Dendritic cell treated with granulocyte-macrophage colony-stimulating factor and Interleukin-4, amounts not matched to agents 40 ng/mL and 50 ng/mL, for 4 days (primary cell): Measurements from ENCODE around the gene ANKRD13D.

Experiments
- H3K27ac Mint-ChIP-seq: one replicate; pipeline ENCODE4 v1.8.0; 2022; ENCODE audit warnings: mild to moderate bottlenecking, mixed read lengths
- H3K27me3 Mint-ChIP-seq: one replicate; pipeline ENCODE4 v1.8.0; 2022; ENCODE audit warnings: mild to moderate bottlenecking, mixed read lengths
- H3K36me3 Mint-ChIP-seq: one replicate; pipeline ENCODE4 v1.8.0; 2022; ENCODE audit warnings: low read depth, mixed read lengths
- H3K4me1 Mint-ChIP-seq: one replicate; pipeline ENCODE4 v1.8.0; 2022; ENCODE audit warnings: low read depth, mixed read lengths
- H3K4me3 Mint-ChIP-seq: one replicate; pipeline ENCODE4 v1.8.0; 2022; ENCODE audit warnings: mild to moderate bottlenecking, moderate library complexity, mixed read lengths
- H3K9me3 Mint-ChIP-seq: one replicate; pipeline ENCODE4 v1.8.0; 2022; ENCODE audit warnings: mixed read lengths
- intact Hi-C: fragments of 100-400 bp; cut with micrococcal nuclease; formaldehyde crosslinking; loops from one replicate; pipeline ENCODE4 v1.15.0; 2022

The ANKRD13D gene

DNA sequence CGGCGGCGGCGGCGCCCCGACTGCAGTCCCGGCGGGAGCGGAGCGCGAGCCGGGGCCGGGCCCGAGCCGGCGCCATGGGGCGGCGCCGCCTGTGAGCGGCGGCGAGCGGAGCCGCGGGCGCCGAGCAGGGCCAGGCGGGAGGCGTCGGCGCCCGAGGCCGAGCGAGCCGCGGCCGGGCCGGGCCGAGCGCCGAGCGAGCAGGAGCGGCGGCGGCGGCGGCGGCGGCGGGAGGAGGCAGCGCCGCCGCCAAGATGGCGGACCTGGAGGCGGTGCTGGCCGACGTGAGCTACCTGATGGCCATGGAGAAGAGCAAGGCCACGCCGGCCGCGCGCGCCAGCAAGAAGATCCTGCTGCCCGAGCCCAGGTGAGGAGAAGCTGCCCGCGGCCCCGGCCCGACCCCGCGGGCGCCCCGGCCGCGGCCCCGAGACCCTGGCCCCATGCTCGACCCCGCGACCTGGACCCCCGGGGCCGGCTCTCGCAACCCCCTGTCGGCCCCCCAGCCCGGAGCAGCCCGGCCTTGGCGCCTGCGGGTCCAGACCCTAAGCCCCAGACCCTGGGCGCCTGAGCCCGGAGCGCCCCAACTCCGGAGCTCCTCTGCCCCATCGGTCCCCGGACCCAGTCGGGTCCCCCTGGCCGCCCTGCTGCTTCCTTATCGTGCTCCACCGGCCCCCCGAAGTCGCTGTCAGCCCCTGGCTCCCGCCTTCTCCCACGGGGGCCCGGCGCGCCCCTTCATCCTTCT lies 22.5 kb upstream of the ANKRD13D start, which contains the start of gene GRK2:
Gene GRK2 (plus strand): TSS at position 25 of the 739 bp plus-strand sequence. CDS start 227 bp downstream, at position 252.
- Mint-ChIP-seq H3K4me3 (peak within 1 kb of the TSS; percentile 96), H3K4me1 (peaks cover 88% of the 10 kb centered on the region), H3K36me3 (peaks cover 49% of the 10 kb centered on the region), H3K27ac (peak within 1 kb of the TSS; percentile 98), H3K27me3 (peaks cover 3% of the 10 kb centered on the region), H3K9me3 (no peaks in the 10 kb centered on the region)
- intact Hi-C loops: loop anchor here (1.0 to 10.0 kb wide), 2 partner anchors 51 to 118 kb away; no protein-coding TSS in a partner anchor

DNA sequence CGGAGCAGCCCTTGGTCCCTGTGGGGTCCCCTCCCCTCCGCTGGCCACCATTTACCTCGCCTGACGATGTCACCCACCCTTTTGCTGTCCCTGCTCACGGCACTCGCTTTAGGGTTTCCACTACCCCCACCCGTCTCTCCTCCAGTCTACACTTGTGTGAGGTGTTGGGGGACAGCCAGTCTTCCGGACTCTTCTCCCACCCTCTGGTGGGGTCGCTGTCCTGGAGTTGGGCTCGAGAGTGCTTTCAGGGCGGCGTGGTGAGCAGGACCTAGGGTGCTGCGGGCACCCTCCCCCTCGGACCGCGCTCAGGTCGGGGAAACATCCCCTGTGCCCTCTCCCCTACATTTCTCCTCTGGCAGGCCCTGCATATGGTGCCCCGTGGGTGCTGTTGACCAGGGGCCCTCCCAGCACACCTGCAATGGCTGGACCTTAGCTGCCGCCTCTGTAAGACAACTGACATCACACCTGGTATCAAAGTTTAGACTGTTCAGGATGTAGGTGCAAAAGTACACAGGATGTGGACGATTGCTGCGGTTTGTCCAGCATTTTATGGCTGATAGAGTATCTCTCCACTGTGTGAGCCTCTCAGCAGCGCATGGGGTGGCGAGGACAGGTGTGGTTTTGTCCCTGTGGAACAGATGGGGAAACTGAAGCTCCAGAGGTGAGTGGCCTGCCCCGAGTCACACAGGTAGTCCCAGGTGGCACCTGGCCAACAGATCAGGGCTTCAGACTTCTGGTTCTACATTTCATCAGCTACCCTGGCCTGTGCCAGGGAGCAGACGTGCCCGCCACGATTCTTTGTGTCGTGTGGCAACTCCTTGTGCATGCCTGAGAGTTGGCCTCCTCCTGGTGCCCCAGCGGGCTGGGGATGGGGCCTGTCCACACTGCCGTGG lies 21.7 kb upstream of the ANKRD13D start:
- Mint-ChIP-seq H3K4me1 (peaks cover 88% of the 10 kb centered on the region), H3K27ac (peak overlapping the region; percentile 98), H3K9me3 (no peaks in the 10 kb centered on the region), H3K4me3 (peak overlapping the region; percentile 96), H3K36me3 (peaks cover 58% of the 10 kb centered on the region), H3K27me3 (no peaks in the 10 kb centered on the region)
- intact Hi-C loops: loop anchor here (1.0 to 10.0 kb wide), 3 partner anchors 10 to 117 kb away; partner anchors contain the start of gene ANKRD13D

DNA sequence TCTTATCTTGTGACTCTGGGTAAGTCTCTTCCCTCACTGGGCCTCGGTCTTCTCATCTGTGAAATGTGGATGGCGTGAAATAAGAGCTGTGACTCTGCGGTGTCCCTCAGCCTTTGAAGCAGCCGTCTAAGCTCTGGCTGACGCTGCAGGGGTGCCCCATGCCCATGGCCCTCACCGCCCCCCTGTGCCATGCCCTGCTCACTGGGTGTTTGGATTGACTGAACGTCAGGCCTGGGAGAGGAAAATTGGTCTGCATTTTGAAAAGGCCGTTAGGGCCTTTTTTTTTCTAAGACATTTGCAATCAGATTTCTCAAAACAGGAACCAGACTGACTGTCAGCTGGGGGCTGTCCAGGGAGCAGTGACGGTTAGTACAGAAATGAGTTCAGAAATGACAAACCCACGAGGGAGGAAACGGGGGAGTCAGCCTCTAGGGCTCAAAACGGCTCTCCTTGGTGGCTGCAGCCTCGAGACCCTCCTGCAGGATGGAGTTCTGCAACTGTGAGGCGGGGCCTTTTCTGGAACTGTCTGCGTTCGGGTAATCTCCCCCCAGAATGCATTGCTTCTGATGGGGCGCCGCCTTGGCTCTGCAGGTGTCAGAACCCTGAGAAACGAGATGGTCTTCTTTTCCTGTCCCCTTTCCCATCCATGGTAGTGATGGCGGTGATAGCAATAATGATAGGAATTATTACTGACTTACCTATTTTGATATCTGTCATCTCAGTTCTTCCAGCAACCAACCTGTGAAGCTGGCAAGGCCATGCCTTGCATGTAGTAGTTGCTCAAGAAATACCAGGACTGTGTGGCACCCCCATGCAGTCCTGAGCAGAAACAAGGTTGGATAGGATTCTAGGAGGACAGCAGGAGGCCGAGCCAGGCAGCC lies 20.8 kb upstream of the ANKRD13D start:
- Mint-ChIP-seq H3K4me3 (peak overlapping the region; percentile 96), H3K27me3 (no peaks in the 10 kb centered on the region), H3K27ac (peak overlapping the region; percentile 98), H3K9me3 (no peaks in the 10 kb centered on the region), H3K4me1 (peaks cover 88% of the 10 kb centered on the region), H3K36me3 (peaks cover 66% of the 10 kb centered on the region)
- intact Hi-C loops: loop anchor here (1.0 to 10.0 kb wide), 3 partner anchors 9 to 116 kb away; partner anchors contain the start of gene ANKRD13D

DNA sequence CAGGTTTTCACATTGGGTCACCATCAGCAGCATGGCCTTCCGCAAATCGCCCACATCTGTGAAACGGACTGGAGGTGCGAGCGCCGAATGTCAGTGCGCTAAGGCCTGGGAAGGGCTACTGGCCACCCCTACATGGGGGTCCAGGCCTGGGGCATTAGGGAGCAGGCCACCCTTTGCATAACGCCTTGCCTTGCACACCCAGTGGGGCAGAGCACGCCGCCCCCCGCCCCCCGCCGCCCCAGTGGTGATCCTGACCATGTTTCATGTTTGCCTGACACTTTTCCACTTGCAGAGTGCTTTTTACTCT lies 20.2 kb upstream of the ANKRD13D start:
- H3K36me3 Mint-ChIP-seq: peaks cover 72% of the 10 kb centered on the region
- intact Hi-C loops: loop anchor here (1.0 to 10.0 kb wide), 3 partner anchors 8 to 116 kb away; partner anchors contain the start of gene ANKRD13D
- no peaks in the 10 kb centered on the region for H3K27me3 Mint-ChIP-seq
- no peaks in the 10 kb centered on the region for H3K9me3 Mint-ChIP-seq
- H3K4me3 Mint-ChIP-seq: peak overlapping the region; percentile 96
- peak overlapping the region; percentile 98 for H3K27ac Mint-ChIP-seq
- H3K4me1 Mint-ChIP-seq: peaks cover 88% of the 10 kb centered on the region

DNA sequence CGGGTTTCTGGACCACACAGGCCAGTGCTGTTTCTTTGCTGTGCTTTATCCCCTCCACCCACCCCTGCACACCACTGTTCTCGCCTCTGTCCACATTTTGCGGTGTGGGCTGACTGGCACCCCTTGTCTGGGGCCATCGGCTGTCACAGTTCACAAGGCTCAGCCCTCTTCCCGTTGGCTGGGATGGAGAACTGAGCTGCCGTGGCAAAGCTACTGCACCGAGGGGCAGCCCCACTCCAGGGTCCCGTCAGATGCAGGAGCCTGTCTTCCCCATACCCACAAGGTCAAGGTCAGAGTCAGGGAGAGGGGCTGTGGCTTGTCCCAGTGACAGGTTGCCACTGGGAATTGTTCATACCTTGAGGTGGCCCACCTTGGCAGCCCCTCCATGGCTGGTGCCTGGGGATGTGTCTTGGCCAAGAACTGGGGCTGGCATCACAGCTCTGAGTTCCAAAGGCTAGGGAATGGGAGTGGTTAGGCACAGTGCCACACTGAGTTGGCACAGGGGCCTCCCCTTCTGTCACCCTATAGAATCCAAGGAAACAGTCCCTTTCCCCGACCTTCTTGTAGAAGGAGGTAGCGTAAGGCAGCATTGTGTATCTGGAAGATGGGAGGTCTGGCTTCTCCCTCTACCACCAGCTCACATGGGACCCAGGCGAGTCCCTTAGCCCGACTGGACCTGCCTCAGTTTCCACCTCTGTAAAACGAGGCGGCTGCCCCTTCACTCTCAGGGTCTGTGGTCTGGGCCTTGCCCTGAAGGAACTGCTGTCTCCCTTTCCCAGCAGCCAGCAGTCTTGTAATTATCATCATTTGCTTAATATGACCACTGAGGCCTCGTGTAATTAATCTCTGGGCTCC lies 19.5 kb upstream of the ANKRD13D start:
- no peaks in the 10 kb centered on the region for H3K27me3 Mint-ChIP-seq
- H3K27ac Mint-ChIP-seq: peak overlapping the region; percentile 98
- intact Hi-C loops: loop anchor here (2.0 to 10.0 kb wide), 2 partner anchors 19 to 115 kb away; partner anchors contain the start of gene ANKRD13D
- peaks cover 79% of the 10 kb centered on the region for H3K36me3 Mint-ChIP-seq
- peak overlapping the region; percentile 96 for H3K4me3 Mint-ChIP-seq
- no peaks in the 10 kb centered on the region for H3K9me3 Mint-ChIP-seq
- peaks cover 88% of the 10 kb centered on the region for H3K4me1 Mint-ChIP-seq

DNA sequence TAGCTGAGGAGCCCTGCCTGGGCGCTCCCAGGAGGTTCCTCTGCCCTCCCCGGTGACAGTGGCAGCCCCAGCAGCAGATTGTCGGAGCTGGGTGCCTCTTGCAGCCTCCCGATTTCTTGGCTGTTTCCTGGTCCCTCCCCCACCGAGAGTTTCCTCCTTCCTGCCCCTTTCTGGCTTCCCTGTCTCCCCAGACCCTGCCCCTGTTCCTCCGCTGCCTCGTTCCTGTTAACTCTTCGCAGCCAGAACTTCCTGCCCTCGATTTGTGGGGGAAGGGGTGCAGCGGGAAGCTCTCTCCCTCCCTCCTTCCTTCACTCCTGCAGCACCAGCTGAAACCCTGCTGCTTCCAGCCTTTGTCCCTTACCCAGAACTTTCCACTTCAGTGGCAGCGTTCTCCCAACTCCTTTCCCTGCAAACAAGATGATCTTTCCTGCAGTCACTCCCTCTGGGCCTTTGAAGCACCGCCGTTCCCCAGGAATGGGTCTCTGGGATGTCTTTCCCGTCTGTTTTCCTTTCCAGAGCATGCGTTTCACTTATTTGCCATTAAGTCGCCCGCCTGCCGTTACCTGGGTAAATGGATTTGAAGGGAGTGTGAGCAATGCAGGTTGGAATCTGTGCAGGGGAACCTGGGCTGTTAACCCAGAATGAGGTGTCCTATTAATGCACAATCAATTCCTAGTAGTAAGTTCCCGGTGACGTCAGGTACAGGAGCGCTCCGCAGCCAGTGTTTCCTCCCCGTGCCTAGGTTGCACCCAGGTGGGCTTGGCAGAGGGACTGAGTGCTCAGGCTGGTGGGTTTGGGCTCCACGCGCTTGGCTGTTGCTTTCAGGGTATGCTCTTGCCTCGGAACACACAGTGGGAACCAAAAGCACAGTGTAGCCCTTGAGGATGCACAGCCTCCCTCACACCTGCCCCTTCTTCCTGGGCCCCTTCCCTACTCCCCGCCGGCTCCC lies 18.6 kb upstream of the ANKRD13D start:
- Mint-ChIP-seq H3K27ac (peak overlapping the region; percentile 98), H3K9me3 (no peaks in the 10 kb centered on the region), H3K4me3 (peak overlapping the region; percentile 96), H3K27me3 (no peaks in the 10 kb centered on the region), H3K36me3 (peaks cover 88% of the 10 kb centered on the region), H3K4me1 (peaks cover 89% of the 10 kb centered on the region)
- intact Hi-C loops: no loop called here

DNA sequence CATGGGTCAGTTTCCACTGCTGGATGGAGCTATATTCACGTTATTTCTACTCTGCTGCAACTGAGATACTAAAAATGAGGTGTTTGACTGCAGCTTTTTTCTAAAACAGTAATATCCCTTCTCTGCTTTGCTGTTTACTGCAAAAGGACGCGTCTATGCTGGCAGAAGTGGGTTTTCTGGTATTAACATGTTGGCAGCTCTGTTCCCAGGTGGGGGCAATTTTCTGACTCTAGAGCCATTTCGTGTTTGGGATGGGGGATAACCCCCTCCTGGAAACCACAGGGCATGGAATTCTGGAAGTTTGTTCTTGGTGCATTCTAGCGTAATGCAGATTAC lies 17.9 kb upstream of the ANKRD13D start:
- Mint-ChIP-seq H3K27ac (peak overlapping the region; percentile 98), H3K36me3 (peaks cover 95% of the 10 kb centered on the region)
- intact Hi-C loops: no loop called here

DNA sequence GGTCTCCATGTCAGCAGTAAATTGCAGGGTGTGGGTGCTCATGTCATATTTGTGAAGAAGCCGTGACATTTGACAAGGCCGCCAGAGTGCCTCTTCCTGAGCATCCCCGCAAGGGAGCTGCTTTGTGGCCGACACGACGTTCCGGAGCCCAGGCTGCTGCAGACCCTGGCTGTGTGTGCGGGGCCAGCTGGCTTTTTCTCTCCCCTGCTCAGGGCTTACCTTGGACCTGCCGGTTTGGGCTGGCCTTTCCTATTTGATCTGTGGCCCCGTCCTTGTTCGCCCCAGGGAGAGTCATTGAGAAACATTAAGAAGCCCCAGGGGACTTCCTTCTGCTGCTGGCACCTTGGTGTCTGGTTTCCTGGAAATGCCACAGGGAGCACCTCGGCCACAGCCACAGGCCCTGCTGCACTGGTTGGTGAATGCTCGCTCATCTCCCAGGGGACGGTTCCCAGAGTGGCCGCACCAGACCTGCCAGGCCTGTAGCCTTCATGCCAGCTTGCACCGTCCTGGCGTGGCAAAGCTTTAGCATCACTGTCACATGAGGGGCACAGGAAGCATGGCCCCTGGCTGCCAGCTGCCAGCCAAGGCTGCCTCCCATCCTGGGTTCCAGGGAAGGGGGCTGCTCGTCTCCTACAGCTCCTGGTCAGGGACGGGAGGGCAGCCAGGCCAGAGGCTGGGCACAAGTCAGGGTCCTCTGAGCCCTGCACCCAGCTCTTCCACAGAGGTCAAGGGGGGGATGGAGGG lies 17.4 kb upstream of the ANKRD13D start:
- Mint-ChIP-seq H3K27ac (peak overlapping the region; percentile 98), H3K27me3 (no peaks in the 10 kb centered on the region), H3K4me1 (peaks cover 94% of the 10 kb centered on the region), H3K4me3 (peak overlapping the region; percentile 96), H3K36me3 (peaks cover 100% of the 10 kb centered on the region), H3K9me3 (peaks cover 5% of the 10 kb centered on the region)
- intact Hi-C loops: no loop called here

More for the DNA sequence above, 17.9 kb upstream of the ANKRD13D start:
- Mint-ChIP-seq H3K27me3 (no peaks in the 10 kb centered on the region), H3K4me1 (peaks cover 89% of the 10 kb centered on the region), H3K9me3 (no peaks in the 10 kb centered on the region), H3K4me3 (peak overlapping the region; percentile 96)

DNA sequence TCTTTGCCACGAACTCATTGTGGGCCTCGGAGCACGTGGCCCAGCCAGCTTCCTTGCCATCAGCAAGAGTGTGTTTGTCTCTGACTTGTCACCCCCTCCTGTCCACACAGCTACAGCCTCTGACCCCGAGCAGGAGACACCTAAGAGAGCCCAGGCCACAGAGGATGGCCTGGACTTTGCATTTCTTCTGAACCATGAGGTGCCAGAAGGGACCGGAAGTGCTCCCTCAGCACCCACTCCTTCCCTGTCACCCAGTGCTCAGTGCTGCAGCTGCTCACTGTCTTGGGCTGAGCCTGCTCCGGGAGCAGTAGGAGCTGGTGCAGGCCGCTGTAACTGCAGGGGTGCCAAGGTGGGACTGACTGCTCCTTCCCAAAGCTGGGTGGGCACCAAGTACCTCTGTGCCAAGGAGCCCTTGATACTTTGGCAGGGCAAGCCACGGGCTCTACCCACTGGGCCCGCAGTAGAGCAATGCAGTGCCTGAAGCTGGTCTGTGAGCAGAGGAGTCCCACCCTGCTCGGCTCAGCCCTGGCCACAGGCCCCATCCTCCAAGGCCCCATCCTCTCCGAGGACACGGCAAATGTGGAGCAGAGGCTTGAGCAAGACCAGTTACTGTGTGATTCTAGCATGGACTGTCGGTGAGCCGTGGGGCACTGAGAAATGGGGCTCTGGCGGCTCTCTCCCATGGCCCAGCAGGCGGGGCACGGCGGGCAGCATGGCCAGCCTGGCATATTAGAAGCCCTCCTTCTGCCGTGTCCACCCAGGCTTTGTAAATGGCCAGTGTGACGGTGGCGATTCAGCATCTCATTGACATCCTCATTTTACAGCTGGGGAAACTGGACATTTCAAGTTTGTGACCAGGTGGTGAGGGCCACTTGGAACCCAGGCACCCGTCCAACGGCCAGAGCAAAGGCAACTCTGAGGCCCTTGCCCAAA lies 16.5 kb upstream of the ANKRD13D start:
- Mint-ChIP-seq H3K9me3 (peaks cover 8% of the 10 kb centered on the region), H3K4me3 (peak overlapping the region; percentile 52), H3K27me3 (no peaks in the 10 kb centered on the region), H3K36me3 (peaks cover 100% of the 10 kb centered on the region), H3K27ac (peak overlapping the region; percentile 98), H3K4me1 (peaks cover 98% of the 10 kb centered on the region)
- intact Hi-C loops: no loop called here

DNA sequence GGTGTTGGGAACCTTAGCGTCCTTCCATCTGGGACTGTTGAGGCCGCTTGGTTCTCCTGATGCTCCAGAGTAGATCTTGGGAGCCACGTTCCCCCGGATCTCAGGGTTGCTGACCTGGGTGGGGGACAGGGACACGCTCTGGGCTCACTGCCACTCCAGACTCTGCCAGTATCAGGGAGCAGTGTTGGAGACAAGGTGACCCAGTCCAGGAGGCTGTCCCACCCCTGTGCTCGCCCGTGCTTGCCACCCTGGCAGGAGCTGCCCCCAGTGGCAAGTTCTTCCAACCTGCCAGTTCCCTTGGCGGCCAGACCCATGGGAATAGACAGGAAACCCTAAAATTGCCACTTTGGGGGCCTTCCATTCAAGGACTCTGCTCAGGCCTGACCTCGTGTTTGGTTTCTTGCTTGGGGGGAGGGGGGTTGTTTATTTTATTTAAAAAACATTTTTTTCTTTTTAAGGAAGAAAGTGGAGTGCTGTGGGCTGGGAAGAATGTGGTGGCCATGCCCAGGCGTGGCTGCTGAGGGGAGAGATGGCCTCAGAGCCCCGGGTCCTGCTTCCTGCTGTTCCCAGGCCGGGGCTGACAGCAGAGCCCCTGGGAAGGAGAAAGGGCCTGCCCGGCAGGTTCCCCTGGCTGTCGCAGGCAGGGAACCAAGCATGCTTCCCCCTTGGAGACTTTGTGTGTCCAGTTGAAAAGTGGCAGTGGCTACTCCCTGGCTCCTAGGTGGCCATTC lies 15.7 kb upstream of the ANKRD13D start:
- peaks cover 99% of the 10 kb centered on the region for H3K4me1 Mint-ChIP-seq
- H3K4me3 Mint-ChIP-seq: peak overlapping the region; percentile 65
- peaks cover 8% of the 10 kb centered on the region for H3K9me3 Mint-ChIP-seq
- peaks cover 100% of the 10 kb centered on the region for H3K36me3 Mint-ChIP-seq
- H3K27ac Mint-ChIP-seq: peak overlapping the region; percentile 98
- intact Hi-C loops: no loop called here
- no peaks in the 10 kb centered on the region for H3K27me3 Mint-ChIP-seq
